IMR-90 (cell line): ENCODE data around the gene DDC.

ENCODE experiments used
- CEBPB ChIP-seq: IDR thresholded peaks from 2 replicates; pipeline ENCODE4 v1.6.1; 2012; ENCODE audit warnings: low read depth, low read length, improper control_type of control experiment
- CHD1 ChIP-seq: IDR thresholded peaks from 2 replicates; pipeline ENCODE4 v1.6.1; 2012; ENCODE audit warnings: low read depth, low read length, improper control_type of control experiment
- CTCF ChIP-seq: conservative IDR thresholded peaks from 2 replicates; pipeline ENCODE4 v1.5.1; 2012; ENCODE audit warnings: mild to moderate bottlenecking, low read depth, low read length, improper control_type of control experiment
- ELK1 ChIP-seq: fragments of 150-350 bp; IDR thresholded peaks from 2 replicates; pipeline ENCODE4 v1.6.1; 2016; ENCODE audit warnings: low read depth, mild to moderate bottlenecking, low read length, moderate library complexity, borderline replicate concordance
- MAFK ChIP-seq: IDR thresholded peaks from 2 replicates; pipeline ENCODE4 v1.6.1; 2012; ENCODE audit warnings: low read depth, low read length, improper control_type of control experiment
- MAZ ChIP-seq: IDR thresholded peaks from 2 replicates; pipeline ENCODE4 v1.6.1; 2012; ENCODE audit warnings: low read depth, mild to moderate bottlenecking, low read length, improper control_type of control experiment, moderate library complexity, borderline replicate concordance
- MXI1 ChIP-seq: IDR thresholded peaks from 2 replicates; pipeline ENCODE4 v1.6.1; 2012; ENCODE audit warnings: low read depth, mild to moderate bottlenecking, low read length, moderate library complexity, borderline replicate concordance
- POLR2A ChIP-seq: IDR thresholded peaks from 2 replicates; pipeline ENCODE4 v1.6.1; 2012; ENCODE audit warnings: mild to moderate bottlenecking, low read depth, low read length
- RAD21 ChIP-seq: IDR thresholded peaks from 2 replicates; pipeline ENCODE4 v1.6.1; 2012; ENCODE audit warnings: low read length, improper control_type of control experiment
- RFX5 ChIP-seq: IDR thresholded peaks from 2 replicates; pipeline ENCODE4 v1.8.0; 2012; ENCODE audit warnings: low read depth, mild to moderate bottlenecking, low read length, moderate library complexity
- SMC3 ChIP-seq: fragments of 150-350 bp; IDR thresholded peaks from 2 replicates; pipeline ENCODE4 v1.6.1; 2016; ENCODE audit warnings: low read depth, mild to moderate bottlenecking, antibody characterized with exemption, low read length, moderate library complexity
- USF2 ChIP-seq: fragments of 150-350 bp; IDR thresholded peaks from 2 replicates; pipeline ENCODE4 v1.6.1; 2017; ENCODE audit warnings: mild to moderate bottlenecking, antibody characterized with exemption, low read length, low read depth

- TF ChIP-seq SMC3, result no peak
- TF ChIP-seq CTCF, result no peak
- TF ChIP-seq USF2, result no peak
- no peak for TF ChIP-seq POLR2A
- no peak for TF ChIP-seq CHD1
- TF ChIP-seq RAD21, result no peak
- no peak for TF ChIP-seq ELK1
- no peak for TF ChIP-seq CEBPB
- TF ChIP-seq MAFK, result no peak
- TF ChIP-seq RFX5, result no peak
- no peak for TF ChIP-seq MXI1
- no peak for TF ChIP-seq MAZ
These were observed 152.2 kb downstream of the DDC start for GRCh38 chr7:50412973-50413372.
